Neural crest cell (in vitro differentiated cells): ENCODE results near the gene SLC47A2. TPM values are rescaled to one million over a fixed set of nuclear protein-coding genes. Genes with fewer than 3 reads are reported as not detected.
"Not testable (repeated sequence)": the region's sequence is repeated elsewhere in the genome, so short reads cannot be mapped to it uniquely, and the experiment has no call there.

Experiments
- DNase-seq: peaks from one replicate; pipeline ENCODE4 v3.0.0; 2021; ENCODE audit warnings: low read depth, mixed read lengths, low spot score
- H3K27ac Mint-ChIP-seq: one replicate; pipeline ENCODE4 v1.8.0; 2021; ENCODE audit warnings: mild to moderate bottlenecking, mixed read lengths; ENCODE audit not compliant: unreplicated experiment
- H3K27me3 Mint-ChIP-seq: 2 replicates; pipeline ENCODE4 v1.8.0; 2021; ENCODE audit warnings: low read depth, mild to moderate bottlenecking, mixed read lengths
- H3K36me3 Mint-ChIP-seq: 2 replicates; pipeline ENCODE4 v1.8.0; 2021; ENCODE audit warnings: low read depth, mild to moderate bottlenecking, mixed read lengths
- H3K4me1 Mint-ChIP-seq: 2 replicates; pipeline ENCODE4 v1.8.0; 2021; ENCODE audit warnings: mixed read lengths
- H3K4me3 Mint-ChIP-seq: one replicate; pipeline ENCODE4 v1.8.0; 2021; ENCODE audit warnings: mild to moderate bottlenecking, mixed read lengths
- H3K9me3 Mint-ChIP-seq: 2 replicates; pipeline ENCODE4 v1.8.0; 2021; ENCODE audit warnings: mixed read lengths
- CTCF ChIP-seq: fragments of 200-600 bp; sonication (generic); conservative IDR thresholded peaks from 2 replicates; pipeline ENCODE4 v1.5.0; 2021; ENCODE audit warnings: antibody characterized with exemption, mild to moderate bottlenecking
- total RNA-seq: library from RNA; stranded (reverse); gene quantifications from 2 replicates; pipeline ENCODE4 v1.2.1, GENCODE V29; 2021

The SLC47A2 gene
- total RNA-seq, 1 donor from 2014 or later, result not detected

DNA sequence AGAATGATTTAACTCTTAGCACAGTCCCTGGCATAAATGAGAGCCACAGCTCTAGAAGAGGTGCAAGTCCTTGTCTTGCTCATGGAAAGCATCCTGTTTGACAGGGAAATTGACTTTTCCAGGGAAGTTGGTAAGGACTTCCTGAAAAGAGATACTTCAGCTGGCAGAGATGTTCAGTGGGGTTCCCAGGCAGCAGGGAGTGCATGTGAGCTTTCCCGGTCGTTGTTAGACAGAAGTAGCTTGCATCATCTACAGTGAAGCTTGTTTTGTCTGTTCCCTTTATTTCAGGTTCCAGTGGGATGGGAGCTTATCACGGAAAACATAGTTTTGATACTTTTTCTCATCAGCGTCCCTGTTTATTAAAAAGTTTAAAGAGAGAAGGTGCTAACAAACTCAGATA, 45.0 kb downstream of the SLC47A2 start:
- no peak overlapping the region for H3K27ac Mint-ChIP-seq
- H3K4me1 Mint-ChIP-seq, result no peaks in the 10 kb centered on the region
- TF ChIP-seq CTCF, result no peak
- no peaks in the 10 kb centered on the region for H3K9me3 Mint-ChIP-seq
- H3K27me3 Mint-ChIP-seq, result no peaks in the 10 kb centered on the region
- H3K4me3 Mint-ChIP-seq, result no peak overlapping the region
- peaks cover 16% of the 10 kb centered on the region for H3K36me3 Mint-ChIP-seq
- DNase-seq, result no peak

- Mint-ChIP-seq H3K9me3 (no peaks in the 10 kb centered on the region), H3K27ac (no peak overlapping the region), H3K36me3 (peaks cover 15% of the 10 kb centered on the region), H3K4me1 (no peaks in the 10 kb centered on the region), H3K4me3 (no peak overlapping the region), H3K27me3 (no peaks in the 10 kb centered on the region)
- TF ChIP-seq CTCF, result no peak
- DNase-seq, result no peak
Measured at GRCh38 chr17:19670908-19671307, 45.5 kb downstream of the SLC47A2 start.

GRCh38 chr17:19669680-19670079, 46.7 kb downstream of the SLC47A2 start:
- H3K4me3 Mint-ChIP-seq, H3K4me1 Mint-ChIP-seq, H3K27me3 Mint-ChIP-seq, H3K27ac Mint-ChIP-seq, H3K9me3 Mint-ChIP-seq, DNase-seq: not testable (repeated sequence)
- peaks cover 14% of the 10 kb centered on the region for H3K36me3 Mint-ChIP-seq

DNA sequence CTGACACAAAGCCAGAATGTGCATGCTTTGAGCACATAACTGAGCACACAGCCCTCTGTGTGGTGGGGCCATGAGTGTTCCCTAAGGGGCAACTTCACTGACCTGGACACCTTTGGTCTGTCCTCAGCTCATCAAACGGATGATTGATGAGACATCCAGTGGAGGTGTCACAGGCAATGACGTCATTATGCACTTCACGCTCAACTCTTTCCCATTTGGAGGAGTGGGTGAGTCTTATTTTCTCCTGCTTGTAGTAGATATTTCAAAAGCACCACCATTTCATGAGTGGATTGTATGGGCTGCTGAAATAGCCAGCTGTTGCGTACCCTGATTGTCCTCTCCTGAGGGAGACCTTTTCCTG, 51.6 kb downstream of the SLC47A2 start:
- Mint-ChIP-seq H3K27ac (no peak overlapping the region), H3K4me1 (no peaks in the 10 kb centered on the region), H3K27me3 (no peaks in the 10 kb centered on the region), H3K36me3 (peaks cover 23% of the 10 kb centered on the region), H3K4me3 (no peak overlapping the region), H3K9me3 (no peaks in the 10 kb centered on the region)
- no peak for TF ChIP-seq CTCF
- DNase-seq, result no peak

DNA sequence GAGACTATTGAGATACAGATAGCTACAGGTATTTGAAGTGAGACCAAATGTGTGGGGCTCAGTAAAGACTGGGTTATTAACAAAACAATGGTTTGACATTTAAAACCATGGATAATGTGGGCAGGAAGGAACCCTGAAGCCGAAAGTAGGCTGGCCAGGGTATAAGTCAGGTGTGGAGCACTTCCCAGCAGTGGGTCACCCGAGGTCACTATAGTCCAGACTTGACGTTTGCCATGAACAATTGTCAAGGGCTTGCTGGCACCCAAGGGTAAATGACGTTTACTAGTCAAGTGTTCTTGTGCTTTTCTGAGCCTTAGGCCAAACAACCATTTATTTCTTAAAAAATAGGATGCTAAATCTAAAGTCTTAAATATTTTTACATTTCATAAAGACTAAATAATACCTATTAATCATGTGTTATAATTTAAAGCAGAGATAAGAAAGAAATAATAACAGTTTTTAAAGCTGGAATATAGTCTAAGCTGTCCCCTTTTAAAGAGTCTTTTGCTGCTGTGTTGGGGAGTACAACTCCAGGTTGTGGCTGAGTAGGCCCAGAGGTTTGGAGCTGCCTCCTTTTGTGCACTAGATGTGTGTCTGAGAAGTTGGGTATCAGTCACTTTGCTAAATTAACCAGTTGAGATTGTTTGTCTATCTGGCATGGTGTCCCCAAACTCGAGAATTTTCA, 52.1 kb downstream of the SLC47A2 start:
- Mint-ChIP-seq H3K36me3 (peaks cover 22% of the 10 kb centered on the region), H3K4me3 (no peak overlapping the region), H3K9me3 (no peaks in the 10 kb centered on the region), H3K27me3 (no peaks in the 10 kb centered on the region), H3K27ac (no peak overlapping the region), H3K4me1 (no peaks in the 10 kb centered on the region)
- no peak for TF ChIP-seq CTCF
- no peak for DNase-seq

DNA sequence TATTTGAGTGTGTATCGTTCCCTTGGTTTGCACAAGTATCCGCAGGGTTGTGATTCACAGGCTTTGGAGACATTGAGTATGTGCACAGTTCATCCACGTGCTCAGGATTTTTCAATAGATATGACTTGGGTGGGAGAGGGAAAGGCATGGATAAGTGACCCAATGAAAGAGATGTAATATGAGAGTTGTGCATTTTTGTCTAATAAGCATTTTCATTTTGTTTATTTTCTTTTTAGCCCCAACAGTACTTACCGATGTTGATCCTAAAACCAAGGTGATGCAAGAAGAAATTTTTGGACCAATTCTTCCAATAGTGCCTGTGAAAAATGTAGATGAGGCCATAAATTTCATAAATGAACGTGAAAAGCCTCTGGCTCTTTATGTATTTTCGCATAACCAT, 53.3 kb downstream of the SLC47A2 start:
- no peaks in the 10 kb centered on the region for H3K9me3 Mint-ChIP-seq
- no peak overlapping the region for H3K27ac Mint-ChIP-seq
- no peak for DNase-seq
- no peak overlapping the region for H3K4me3 Mint-ChIP-seq
- no peaks in the 10 kb centered on the region for H3K4me1 Mint-ChIP-seq
- no peak for TF ChIP-seq CTCF
- peaks cover 23% of the 10 kb centered on the region for H3K36me3 Mint-ChIP-seq
- H3K27me3 Mint-ChIP-seq, result no peaks in the 10 kb centered on the region
